HepG2 (cell line): ENCODE results near the gene KRT27. TPM values are rescaled to one million over a fixed set of nuclear protein-coding genes. Genes with fewer than 3 reads are reported as not detected.
A peak's percentile ranks its signal among the peaks of the same experiment; 100 is the strongest.

Source experiments
- ATAC-seq: fragments of 200-7000 bp; cut with Tn5 transposase; 3 replicates; pipeline ENCODE4 v1.9.1; 2020; ENCODE audit warnings: mild to moderate bottlenecking, moderate library complexity
- BruUV-seq: library from RNA; stranded (reverse); fragments of 400-500 nt; replicated peaks from 2 replicates; lab custom pipeline; 2021; lab: Mats Ljungman, UMichigan
- CTCF ChIA-PET: fragments of 300-600 bp; formaldehyde crosslinking; extraction: SDS; loops from one replicate; lab custom pipeline; 2021; ENCODE audit warnings: low total read pairs, inconsistent platforms, low intra/inter-chr PET ratio; lab: Yijun Ruan, JAX
- POLR2A ChIA-PET: fragments of 350-600 bp; sonication (Branson Sonifier 250); formaldehyde crosslinking; loops from one replicate; lab custom pipeline; 2020; ENCODE audit warnings: antibody characterized with exemption, inconsistent platforms; lab: Yijun Ruan, JAX
- DNase-seq: peaks from one replicate; pipeline ENCODE4 v3.0.0-alpha.2; 2015; ENCODE audit warnings: low spot score
- FAIRE-seq: peaks from 3 replicates; lab custom pipeline; 2011; peaks lifted over from hg19 to GRCh38; lab: Jason Lieb, UNC
- H2AFZ ChIP-seq: one replicate; pipeline ENCODE4 v1.6.1; 2011; ENCODE audit warnings: low read length, inconsistent platforms
- H3K27ac ChIP-seq: fragments of 300-600 bp; 3 replicates; pipeline ENCODE4 v1.8.0; 2011; ENCODE audit warnings: mixed run types, mild to moderate bottlenecking, mixed read lengths, low read length, inconsistent platforms; ENCODE audit not compliant: insufficient read depth; ENCODE audit errors: extremely low read length
- H3K27me3 ChIP-seq, 2 experiments: fragments of 200-600 bp in 1 of 2; 2 replicates in 1 of 2; 3 replicates in 1 of 2; pipeline versions ENCODE4 v1.6.0 to v1.8.0; 2011; ENCODE audit warnings: low read length in 2 of 2, mild to moderate bottlenecking in 2 of 2, moderate library complexity in 2 of 2, inconsistent platforms in 1 of 2; ENCODE audit not compliant: insufficient read depth in 2 of 2, control insufficient read depth in 1 of 2
- H3K36me3 ChIP-seq, 2 experiments: fragments of 200-600 bp in 1 of 2; replicated peaks in 1 of 2; 2 replicates in 1 of 2; 3 replicates in 1 of 2; pipeline versions ENCODE4 v1.5.1 to v1.8.0; 2011; ENCODE audit warnings: low read length in 2 of 2, inconsistent platforms in 1 of 2; ENCODE audit not compliant: insufficient read depth in 2 of 2, control insufficient read depth in 1 of 2
- H3K4me1 ChIP-seq: 2 replicates; pipeline ENCODE4 v1.5.1; 2012; ENCODE audit warnings: low read length, inconsistent platforms; ENCODE audit not compliant: insufficient read depth
- H3K4me2 ChIP-seq: 2 replicates; pipeline ENCODE4 v1.6.0; 2011; ENCODE audit warnings: low read depth, low read length, inconsistent platforms
- H3K4me3 ChIP-seq, 3 experiments: fragments of 200-600 bp in 1 of 3; sonication (generic), shearing (Covaris generic) in 1 of 3; replicated peaks in 1 of 3; 2 replicates each; pipeline ENCODE4 v1.5.1; 2011 to 2016; ENCODE audit warnings: low read length in 3 of 3, inconsistent platforms in 2 of 3, low read depth in 2 of 3, mild to moderate bottlenecking in 2 of 3, control low read depth in 1 of 3, mixed read lengths in 1 of 3; ENCODE audit not compliant: insufficient read depth in 1 of 3
- H3K79me2 ChIP-seq: one replicate; pipeline ENCODE4 v1.6.1; 2011; ENCODE audit warnings: low read length, inconsistent platforms; ENCODE audit not compliant: insufficient read depth
- H3K9ac ChIP-seq: 2 replicates; pipeline ENCODE4 v1.6.0; 2011; ENCODE audit warnings: mild to moderate bottlenecking, low read depth, low read length, inconsistent platforms; ENCODE audit not compliant: insufficient read depth
- H3K9me3 ChIP-seq: 2 replicates; pipeline ENCODE4 v1.5.1; 2012; ENCODE audit warnings: mild to moderate bottlenecking, low read length
- H4K20me1 ChIP-seq: 2 replicates; pipeline ENCODE4 v1.6.0; 2011; ENCODE audit warnings: inconsistent platforms, mild to moderate bottlenecking, low read length, moderate library complexity; ENCODE audit not compliant: insufficient read depth
- GATA4 ChIP-seq: sonication (generic); IDR thresholded peaks from 2 replicates; pipeline ENCODE4 v1.6.1; 2016; ENCODE audit warnings: antibody characterized with exemption, low read depth, borderline replicate concordance
- MAFK ChIP-seq, 2 experiments: IDR thresholded peaks in 1 of 2; conservative IDR thresholded peaks in 1 of 2; 2 replicates each; pipeline ENCODE4 v1.6.1; 2011; ENCODE audit warnings: improper control_type of control experiment in 2 of 2, low read length in 2 of 2
- PPARG ChIP-seq: conservative IDR thresholded peaks from 2 replicates; pipeline ENCODE4 v1.6.1; 2016; ENCODE audit warnings: missing biosample characterization, missing genetic modification reagents
- TP53 ChIP-seq: sonication (generic); formaldehyde crosslinking; conservative IDR thresholded peaks from 2 replicates; pipeline ENCODE4 v1.4.0; 2020; ENCODE audit warnings: missing genetic modification reagents
- YEATS4 ChIP-seq: sonication (generic); formaldehyde crosslinking; IDR thresholded peaks from 2 replicates; pipeline ENCODE4 v1.4.0; 2020; ENCODE audit warnings: missing genetic modification reagents, borderline replicate concordance
- ZNF33B ChIP-seq: sonication (generic); formaldehyde crosslinking; IDR thresholded peaks from 2 replicates; pipeline ENCODE4 v1.5.1; 2020; ENCODE audit warnings: mild to moderate bottlenecking, missing genetic modification reagents
- WGBS: methylation state at CpG from one replicate; pipeline ENCODE4 v1.1.6; 2017; ENCODE audit warnings: low lambda C conversion rate; 5-methylcytosine and 5-hydroxymethylcytosine counted together
- in situ Hi-C: cut with HindIII; loops from 2 replicates; pipeline ENCODE4 v1.10.0; 2017; ENCODE audit warnings: low pct_unique_long_range_greater_than_20kb; ENCODE audit not compliant: extremely low pct_ligation_motif_present
- intact Hi-C: fragments of 100-400 bp; cut with micrococcal nuclease; formaldehyde crosslinking; loops from one replicate; pipeline ENCODE4 v1.10.0; 2022; ENCODE audit not compliant: unreplicated experiment
- polyA plus RNA-seq, 8 experiments: library from polyadenylated mRNA; depleted of rRNA in 3 of 8; stranded (reverse) in 7 of 8; unstranded in 1 of 8; fragments of >200 nt; fragmentation: Illumina TruSeq in 4 of 8; extraction: Trizol in 4 of 8; gene quantifications; 2 replicates each; pipeline versions ENCODE4 v1.2.1 to v1.2.3, GENCODE V29; 2011 to 2016; ENCODE audit warnings: low read depth in 4 of 8, missing spikeins in 1 of 8, mixed read lengths in 1 of 8; ENCODE audit not compliant: insufficient read depth in 1 of 8
- total RNA-seq, 5 experiments: library from RNA; depleted of rRNA; stranded (reverse); fragments of >200 nt; fragmentation: Illumina TruSeq; extraction: Trizol; gene quantifications; 2 replicates each; pipeline ENCODE4 v1.2.3, GENCODE V29; 2016; ENCODE audit warnings: low read depth in 1 of 5
- TF ChIP-seq, protein P1 (sequence below): sonication (generic); formaldehyde crosslinking; IDR thresholded peaks from 2 replicates; pipeline ENCODE4 v1.4.0; 2020; ENCODE audit warnings: missing genetic modification reagents, borderline replicate concordance
- TF ChIP-seq, protein P2 (sequence below): sonication (generic); formaldehyde crosslinking; IDR thresholded peaks from 2 replicates; pipeline ENCODE4 v1.5.0; 2020; ENCODE audit warnings: mild to moderate bottlenecking, missing genetic modification reagents
- TF ChIP-seq, protein P3 (sequence below), 2 experiments: IDR thresholded peaks; 2 replicates each; pipeline ENCODE4 v1.6.1; 2011 to 2012; ENCODE audit warnings: low read length in 2 of 2, borderline replicate concordance in 1 of 2, low read depth in 1 of 2, mild to moderate bottlenecking in 1 of 2, moderate library complexity in 1 of 2

KRT27 gene
- total and polyA plus RNA-seq, 2 of the 13 experiments (the other 11 are each of a cell fraction or from before 2014, with no cell fraction given) = not detected

DNA sequence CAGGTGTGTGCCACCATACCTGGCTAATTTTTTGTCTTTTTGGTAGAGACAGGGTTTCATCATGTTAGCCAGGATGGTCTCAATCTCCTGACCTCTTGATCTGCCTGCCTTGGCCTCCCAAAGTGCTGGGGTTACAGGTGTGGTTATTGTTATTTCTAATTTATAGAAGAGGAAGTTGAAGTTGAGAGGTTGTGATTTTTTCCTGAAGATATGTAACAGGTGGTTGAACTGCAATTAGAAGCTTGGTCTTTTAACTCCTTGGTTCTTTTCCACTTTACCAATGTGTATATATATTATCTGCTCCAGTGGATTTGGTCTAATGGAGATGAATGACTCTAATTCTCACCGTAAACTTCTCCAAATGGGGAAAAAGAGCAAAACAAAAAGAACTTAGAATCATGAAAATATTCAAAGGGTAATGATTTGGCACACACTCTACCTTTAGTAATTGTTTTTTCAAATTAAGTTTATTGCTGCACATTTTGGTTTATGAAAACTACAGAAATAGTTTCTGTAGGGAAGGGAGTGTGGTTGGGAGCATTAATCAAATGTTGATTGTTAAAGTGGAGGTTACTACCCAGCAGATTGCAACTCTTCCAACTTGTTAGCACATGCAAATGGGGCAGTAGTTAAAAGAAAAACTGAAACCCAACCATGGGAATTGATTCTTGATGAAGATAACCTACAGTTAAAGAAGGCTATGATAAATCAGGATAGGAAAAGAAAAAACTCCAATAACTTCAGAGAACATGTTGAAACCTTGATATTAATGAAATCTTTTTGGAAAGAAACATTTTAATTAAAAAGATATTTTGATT is 41.9 kb upstream of the KRT27 start (continued):
- TF ChIP-seq, protein P1, sequence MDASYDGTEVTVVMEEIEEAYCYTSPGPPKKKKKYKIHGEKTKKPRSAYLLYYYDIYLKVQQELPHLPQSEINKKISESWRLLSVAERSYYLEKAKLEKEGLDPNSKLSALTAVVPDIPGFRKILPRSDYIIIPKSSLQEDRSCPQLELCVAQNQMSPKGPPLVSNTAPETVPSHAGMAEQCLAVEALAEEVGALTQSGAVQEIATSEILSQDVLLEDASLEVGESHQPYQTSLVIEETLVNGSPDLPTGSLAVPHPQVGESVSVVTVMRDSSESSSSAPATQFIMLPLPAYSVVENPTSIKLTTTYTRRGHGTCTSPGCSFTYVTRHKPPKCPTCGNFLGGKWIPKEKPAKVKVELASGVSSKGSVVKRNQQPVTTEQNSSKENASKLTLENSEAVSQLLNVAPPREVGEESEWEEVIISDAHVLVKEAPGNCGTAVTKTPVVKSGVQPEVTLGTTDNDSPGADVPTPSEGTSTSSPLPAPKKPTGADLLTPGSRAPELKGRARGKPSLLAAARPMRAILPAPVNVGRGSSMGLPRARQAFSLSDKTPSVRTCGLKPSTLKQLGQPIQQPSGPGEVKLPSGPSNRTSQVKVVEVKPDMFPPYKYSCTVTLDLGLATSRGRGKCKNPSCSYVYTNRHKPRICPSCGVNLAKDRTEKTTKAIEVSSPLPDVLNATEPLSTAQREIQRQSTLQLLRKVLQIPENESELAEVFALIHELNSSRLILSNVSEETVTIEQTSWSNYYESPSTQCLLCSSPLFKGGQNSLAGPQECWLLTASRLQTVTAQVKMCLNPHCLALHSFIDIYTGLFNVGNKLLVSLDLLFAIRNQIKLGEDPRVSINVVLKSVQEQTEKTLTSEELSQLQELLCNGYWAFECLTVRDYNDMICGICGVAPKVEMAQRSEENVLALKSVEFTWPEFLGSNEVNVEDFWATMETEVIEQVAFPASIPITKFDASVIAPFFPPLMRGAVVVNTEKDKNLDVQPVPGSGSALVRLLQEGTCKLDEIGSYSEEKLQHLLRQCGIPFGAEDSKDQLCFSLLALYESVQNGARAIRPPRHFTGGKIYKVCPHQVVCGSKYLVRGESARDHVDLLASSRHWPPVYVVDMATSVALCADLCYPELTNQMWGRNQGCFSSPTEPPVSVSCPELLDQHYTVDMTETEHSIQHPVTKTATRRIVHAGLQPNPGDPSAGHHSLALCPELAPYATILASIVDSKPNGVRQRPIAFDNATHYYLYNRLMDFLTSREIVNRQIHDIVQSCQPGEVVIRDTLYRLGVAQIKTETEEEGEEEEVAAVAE (CRISPR knock-in tag) = no peak
- TF ChIP-seq, all 625 proteins: peak for 0

DNA sequence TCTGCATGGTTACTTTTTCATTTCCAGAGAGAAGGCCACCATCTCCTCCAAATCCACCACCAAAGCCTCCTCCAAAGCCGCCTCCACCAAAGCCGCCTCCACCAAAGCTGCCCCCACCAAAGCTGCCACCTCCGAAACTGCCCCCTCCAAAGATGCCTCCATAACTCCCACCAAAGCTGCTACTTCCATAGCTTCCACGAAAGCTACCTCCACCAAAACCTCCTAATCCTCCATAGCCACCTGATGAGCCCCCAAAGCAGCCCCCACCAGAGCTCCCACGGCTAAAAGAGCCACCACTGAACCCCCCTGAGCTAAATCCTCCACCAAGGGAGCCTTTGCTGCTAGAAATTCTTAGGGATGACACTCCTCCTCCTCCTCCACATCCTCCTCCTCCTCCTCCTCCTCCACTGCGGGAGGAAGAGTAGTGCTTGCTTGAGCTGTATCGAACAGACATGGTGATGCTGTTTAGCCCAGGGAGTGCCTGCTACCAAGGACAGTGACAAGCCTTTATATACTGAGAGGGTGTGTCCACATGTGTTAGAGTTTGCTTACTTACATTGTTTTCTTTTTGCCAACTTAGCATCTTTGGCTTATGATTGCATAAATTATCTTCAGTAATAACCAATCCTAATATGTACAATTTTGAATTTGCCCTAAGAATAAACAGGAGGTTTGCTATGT is 39.9 kb upstream of the KRT27 start, which contains the start of gene KRT10:
Gene KRT10, minus strand, starts transcription at position 483 of the 681 bp plus-strand sequence. Its CDS starts 29 bp downstream, at position 454.
- BruUV-seq = no TSS peak
- Histone ChIP-seq H3K27me3 (no peaks in the 10 kb centered on the region; a peak in 1 of 5 replicates), H3K36me3 (peaks cover 1 to 2% of the 10 kb centered on the region in 2 experiments; a peak in 3 of 5 replicates), H3K4me2 (no peak within 1 kb of the TSS), H3K4me1 (peaks cover 24% of the 10 kb centered on the region), H3K4me3 (no peak within 1 kb of the TSS), H3K9ac (no peak within 1 kb of the TSS), H4K20me1 (no peaks in the 10 kb centered on the region), H2AFZ (no peak within 1 kb of the TSS), H3K27ac (no peak within 1 kb of the TSS), H3K79me2 (peaks cover 34% of the 10 kb centered on the region), H3K9me3 (no peaks in the 10 kb centered on the region)
- intact Hi-C loops (no loop called here), in situ Hi-C loops (no loop called here)
- ChIA-PET CTCF (no interaction called here), POLR2A (no interaction called here)
- 97% methylated on average over 7 of the region's 7 CpGs for WGBS
- DNase-seq (no peak), ATAC-seq (no peak), FAIRE-seq (no peak)
- TF ChIP-seq YEATS4 (CRISPR knock-in tag) (no peak), MAFK (conservative IDR thresholded peaks at IDR 0.05 in 1 of 2, IDR thresholded peaks at IDR 0.05 in 1 of 2; ENCODE audit: low read length in 2 of 2) (peak; percentile 58 to 69; a peak in 3 of 4 replicates), ZNF33B (CRISPR knock-in tag) (no peak), PPARG (CRISPR knock-in tag) (no peak), GATA4 (no peak), TP53 (CRISPR knock-in tag) (no peak)
- TF ChIP-seq, protein P2, sequence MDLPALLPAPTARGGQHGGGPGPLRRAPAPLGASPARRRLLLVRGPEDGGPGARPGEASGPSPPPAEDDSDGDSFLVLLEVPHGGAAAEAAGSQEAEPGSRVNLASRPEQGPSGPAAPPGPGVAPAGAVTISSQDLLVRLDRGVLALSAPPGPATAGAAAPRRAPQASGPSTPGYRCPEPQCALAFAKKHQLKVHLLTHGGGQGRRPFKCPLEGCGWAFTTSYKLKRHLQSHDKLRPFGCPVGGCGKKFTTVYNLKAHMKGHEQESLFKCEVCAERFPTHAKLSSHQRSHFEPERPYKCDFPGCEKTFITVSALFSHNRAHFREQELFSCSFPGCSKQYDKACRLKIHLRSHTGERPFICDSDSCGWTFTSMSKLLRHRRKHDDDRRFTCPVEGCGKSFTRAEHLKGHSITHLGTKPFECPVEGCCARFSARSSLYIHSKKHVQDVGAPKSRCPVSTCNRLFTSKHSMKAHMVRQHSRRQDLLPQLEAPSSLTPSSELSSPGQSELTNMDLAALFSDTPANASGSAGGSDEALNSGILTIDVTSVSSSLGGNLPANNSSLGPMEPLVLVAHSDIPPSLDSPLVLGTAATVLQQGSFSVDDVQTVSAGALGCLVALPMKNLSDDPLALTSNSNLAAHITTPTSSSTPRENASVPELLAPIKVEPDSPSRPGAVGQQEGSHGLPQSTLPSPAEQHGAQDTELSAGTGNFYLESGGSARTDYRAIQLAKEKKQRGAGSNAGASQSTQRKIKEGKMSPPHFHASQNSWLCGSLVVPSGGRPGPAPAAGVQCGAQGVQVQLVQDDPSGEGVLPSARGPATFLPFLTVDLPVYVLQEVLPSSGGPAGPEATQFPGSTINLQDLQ (CRISPR knock-in tag) = no peak
- TF ChIP-seq, protein P3, sequence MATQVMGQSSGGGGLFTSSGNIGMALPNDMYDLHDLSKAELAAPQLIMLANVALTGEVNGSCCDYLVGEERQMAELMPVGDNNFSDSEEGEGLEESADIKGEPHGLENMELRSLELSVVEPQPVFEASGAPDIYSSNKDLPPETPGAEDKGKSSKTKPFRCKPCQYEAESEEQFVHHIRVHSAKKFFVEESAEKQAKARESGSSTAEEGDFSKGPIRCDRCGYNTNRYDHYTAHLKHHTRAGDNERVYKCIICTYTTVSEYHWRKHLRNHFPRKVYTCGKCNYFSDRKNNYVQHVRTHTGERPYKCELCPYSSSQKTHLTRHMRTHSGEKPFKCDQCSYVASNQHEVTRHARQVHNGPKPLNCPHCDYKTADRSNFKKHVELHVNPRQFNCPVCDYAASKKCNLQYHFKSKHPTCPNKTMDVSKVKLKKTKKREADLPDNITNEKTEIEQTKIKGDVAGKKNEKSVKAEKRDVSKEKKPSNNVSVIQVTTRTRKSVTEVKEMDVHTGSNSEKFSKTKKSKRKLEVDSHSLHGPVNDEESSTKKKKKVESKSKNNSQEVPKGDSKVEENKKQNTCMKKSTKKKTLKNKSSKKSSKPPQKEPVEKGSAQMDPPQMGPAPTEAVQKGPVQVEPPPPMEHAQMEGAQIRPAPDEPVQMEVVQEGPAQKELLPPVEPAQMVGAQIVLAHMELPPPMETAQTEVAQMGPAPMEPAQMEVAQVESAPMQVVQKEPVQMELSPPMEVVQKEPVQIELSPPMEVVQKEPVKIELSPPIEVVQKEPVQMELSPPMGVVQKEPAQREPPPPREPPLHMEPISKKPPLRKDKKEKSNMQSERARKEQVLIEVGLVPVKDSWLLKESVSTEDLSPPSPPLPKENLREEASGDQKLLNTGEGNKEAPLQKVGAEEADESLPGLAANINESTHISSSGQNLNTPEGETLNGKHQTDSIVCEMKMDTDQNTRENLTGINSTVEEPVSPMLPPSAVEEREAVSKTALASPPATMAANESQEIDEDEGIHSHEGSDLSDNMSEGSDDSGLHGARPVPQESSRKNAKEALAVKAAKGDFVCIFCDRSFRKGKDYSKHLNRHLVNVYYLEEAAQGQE (IDR thresholded peaks at IDR 0.05; ENCODE audit: borderline replicate concordance in 1 of 2, low read depth in 1 of 2, low read length in 2 of 2) = peak in 1 of 2 experiments; percentile 74; a peak in 1 of 4 replicates
